AG08395 (cell line): ENCODE data around the gene SMIM33.
"Not testable (repeated sequence)": the region's sequence is repeated elsewhere in the genome, so short reads cannot be mapped to it uniquely, and the experiment has no call there.

ENCODE experiments used
- DNase-seq: peaks from one replicate; pipeline ENCODE4 v3.0.0; 2012; ENCODE audit warnings: mixed read lengths, low spot score

SMIM33 gene

GRCh38 chr5:139457241-139457640, 13.6 kb upstream of the SMIM33 start:
- no peak for DNase-seq

GRCh38 chr5:139457653-139458306, 13.0 kb upstream of the SMIM33 start:
- no peak for DNase-seq

DNA sequence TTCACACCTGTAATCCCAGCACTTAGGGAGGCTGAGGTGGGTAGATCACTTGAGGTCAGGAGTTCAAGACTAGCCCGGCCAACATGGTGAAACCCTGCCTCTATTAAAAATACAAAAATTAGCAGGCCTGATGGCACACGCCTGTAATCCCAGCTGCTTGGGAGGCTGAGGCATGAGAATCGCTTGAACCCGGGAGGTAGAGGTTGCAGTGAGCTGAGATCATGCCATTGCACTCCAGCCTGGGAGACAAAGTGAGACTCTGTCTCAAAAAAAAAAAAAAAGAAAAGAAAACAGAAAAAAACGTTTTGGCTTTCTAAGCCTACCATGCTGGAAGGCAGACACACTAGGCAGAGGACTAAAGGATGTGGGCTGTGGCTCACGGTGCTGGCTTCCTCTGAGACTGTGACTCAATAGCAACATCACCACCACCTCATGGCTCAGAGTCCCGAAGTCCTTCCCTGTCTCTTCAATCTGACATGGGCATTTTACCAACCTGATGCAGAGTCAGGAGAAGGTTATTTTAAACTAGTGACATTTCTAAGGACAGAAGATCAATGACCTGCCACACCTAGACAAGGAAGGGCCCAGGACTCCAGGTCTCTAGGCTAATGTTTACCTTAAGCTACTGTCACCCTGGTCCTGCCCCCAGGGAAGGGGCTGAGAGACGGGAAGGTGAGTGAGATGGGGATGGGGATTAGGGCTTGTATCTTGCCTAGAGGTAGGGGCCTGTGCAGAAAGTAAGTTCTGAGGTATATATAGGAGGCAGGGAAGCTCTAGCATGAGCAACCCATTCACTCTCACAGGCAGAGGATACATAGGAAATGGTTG, 12.0 kb upstream of the SMIM33 start:
- DNase-seq: peak; percentile 91

GRCh38 chr5:139459451-139459934, 11.3 kb upstream of the SMIM33 start:
- no peak for DNase-seq

DNA sequence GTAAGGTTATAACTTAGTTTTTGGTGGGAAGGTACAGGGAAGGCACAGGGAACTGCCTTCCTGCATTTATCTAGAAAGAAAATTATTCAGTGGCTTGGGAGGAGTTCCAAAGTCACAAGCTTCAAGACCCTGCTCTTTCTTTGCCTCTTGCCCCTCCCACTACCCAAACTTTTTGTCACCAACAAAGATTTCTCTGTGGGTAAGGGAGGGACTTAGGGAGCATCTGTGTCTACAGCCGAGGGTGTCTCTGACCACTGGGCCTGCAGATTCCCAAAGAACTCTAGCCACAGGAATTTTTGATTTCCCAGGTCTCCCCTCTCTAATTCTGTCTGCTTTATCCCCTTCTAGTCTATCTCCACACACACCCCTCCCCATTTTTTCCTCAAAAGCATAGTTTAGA, 10.3 kb upstream of the SMIM33 start:
- DNase-seq: peak; percentile 18

- no peak for DNase-seq
These were observed 9.6 kb upstream of the SMIM33 start for GRCh38 chr5:139461176-139461575.

DNA sequence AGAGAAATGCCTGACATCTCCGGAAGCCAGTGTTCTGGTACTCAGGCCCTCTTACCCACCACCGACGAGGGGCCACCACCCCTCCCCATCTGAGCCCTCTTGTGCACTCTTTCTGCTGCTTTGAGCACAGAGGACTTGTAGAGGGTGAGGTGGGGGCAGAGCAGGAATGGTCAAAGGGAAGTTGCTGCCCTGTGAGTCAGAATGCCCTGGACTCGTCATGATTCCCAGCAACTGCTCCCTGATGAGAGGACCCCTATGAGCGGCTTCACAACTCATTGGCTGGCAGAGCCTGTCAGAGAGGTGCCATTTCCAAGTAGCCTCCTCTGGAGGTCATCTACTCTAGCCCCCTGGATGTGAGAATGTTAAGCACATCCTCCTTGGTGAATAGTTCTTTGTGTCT, 9.1 kb upstream of the SMIM33 start:
- DNase-seq: peak; percentile 59

DNA sequence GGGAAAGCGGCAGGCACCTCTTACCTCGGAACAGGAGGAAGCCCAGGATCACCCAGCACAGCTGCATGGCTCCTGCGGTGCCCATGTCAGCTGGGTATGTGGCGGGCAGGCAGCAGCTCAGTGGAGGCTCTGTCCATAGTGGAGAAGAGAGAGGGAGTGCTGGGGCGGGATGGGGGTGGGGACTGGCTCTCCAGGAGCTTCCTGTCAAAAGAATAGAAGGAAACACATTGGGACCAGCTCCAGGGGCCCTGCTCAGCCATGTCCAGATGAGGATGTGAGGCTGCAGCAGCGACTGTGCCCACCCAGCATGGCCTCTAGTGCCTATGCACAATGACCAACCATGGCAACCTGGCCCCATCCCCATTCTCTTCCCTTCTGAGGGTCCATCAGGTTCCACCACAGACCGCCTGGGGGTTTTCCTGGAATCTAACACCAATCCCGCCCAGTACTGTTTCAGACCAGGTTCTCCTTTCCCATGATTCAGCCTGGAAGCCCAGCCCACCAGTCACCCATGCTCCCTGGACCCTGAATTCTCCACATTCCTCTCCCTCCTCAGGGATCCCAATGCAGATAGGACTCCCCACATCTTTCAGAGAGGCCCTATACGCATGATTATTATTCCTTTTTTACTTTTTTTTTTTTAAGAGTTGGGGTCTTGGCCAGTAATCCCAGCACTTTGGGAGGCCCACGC, 8.1 kb upstream of the SMIM33 start, which contains the start of gene ECSCR:
Gene ECSCR, minus strand, starts transcription at position 158 of the 691 bp plus-strand sequence. Its CDS starts 73 bp downstream, at position 85.
- DNase-seq: no peak

- no peak for DNase-seq
These were observed 2.3 kb upstream of the SMIM33 start for GRCh38 chr5:139468421-139468931.

DNA sequence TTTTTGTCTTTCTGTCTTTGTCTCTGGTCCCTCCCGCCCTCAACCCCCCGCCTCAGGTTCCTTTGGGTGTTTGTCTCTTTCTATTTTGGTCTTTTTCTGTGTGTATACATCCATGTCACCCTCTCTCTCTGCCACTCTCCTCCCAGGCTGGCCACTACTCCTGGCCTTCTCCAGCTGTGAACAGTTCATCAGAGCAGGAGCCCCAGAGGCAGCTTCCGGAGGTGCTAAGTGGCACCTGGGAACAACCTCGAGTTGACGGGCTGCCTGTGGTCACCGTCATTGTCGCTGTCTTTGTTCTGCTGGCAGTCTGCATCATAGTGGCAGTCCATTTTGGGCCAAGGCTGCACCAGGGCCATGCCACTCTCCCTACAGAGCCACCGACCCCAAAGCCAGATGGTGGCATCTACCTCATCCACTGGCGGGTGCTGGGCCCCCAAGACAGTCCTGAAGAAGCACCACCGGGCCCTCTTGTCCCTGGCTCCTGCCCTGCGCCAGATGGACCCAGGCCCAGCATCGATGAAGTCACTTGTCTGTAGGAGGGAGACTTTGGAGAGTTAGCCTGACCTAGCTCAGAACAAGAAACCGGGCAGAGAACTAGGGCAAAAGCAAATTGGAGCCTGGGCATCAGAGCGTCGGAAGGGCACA, 1.7 kb downstream of the SMIM33 start:
- DNase-seq: no peak

DNA sequence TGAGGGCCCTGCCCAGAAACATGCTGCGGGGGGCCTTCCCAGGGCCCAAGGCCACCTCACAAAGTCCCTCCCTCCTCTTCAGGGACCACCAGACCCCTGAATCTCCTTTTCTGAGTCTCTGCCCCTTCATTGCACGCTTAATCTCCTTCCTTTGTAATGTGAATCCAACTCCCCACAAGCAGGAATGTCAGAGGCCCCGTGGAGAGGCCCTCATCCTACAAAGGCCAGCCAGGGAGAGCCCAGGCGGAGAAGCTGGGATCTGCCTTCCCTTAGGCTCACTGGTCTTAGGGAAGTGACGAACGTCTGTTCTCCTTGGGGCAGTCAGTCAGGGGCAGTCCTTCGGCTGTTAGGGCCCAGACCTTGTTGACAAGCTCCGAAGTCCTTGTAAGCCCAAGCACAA, 2.3 kb downstream of the SMIM33 start:
- no peak for DNase-seq

DNA sequence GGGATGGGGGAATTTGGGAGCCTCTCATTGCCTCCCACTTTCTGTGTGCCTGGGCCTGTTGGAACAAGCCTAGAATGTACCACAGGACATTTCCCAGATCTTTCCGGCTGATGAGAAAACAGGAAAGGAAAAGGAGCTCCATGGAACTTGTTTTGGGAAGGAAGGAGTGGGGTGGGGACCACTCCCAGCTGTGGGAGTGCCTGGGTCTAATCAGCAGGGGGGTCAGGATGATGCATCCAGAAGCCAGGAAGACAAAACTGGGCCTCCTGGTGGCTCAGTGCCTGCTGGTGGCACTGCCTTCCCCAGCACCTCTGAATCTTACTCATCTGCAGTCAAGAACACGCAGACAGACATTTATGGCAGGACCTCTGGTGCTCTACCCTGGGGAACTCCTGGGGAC, 2.8 kb downstream of the SMIM33 start:
- DNase-seq: peak; percentile 43

DNA sequence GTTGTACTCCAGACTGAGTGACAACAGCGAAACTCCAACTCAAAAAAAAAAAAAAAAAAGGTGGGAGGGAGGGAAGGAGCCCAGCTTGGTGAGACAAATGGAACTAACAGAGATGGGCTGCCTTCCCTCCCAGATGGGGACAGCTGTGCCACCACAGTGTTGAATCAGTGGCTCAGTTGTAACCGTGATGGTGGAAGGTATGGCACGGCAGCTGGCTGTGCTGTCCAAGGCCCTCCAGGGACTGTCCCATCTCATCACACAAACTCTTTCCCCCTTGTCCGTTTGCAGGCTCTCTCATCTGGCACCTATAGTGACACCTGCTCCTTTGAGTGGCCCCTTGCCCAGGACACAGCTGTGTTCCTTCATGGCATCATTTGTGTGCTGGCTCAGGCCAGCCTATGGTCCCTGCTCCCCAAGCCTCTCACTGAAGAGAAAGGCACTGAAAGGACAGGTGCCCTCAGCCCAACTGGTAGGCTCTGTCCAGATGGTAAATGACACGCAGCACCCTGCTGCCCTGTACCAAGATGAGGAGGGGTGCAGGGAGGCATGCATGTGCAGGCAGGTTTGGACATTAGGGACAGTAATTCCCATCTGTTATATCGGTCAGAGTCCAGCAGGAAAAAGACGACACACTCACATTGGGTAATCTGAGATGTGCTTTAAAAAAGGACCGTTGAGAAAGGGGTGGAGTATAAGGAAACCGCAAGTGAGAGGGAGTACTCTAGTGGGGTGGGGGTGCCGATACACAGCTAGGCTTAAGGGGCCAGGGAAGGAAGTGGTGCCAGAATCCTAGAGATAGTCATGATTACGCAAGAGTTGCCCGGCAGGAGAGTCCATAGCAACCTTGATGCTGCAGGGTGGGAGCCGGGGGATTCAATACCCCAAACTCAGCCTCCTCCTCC, 4.3 kb downstream of the SMIM33 start:
- peak; percentile 58 for DNase-seq

GRCh38 chr5:139475865-139476617, 5.2 kb downstream of the SMIM33 start:
- no peak for DNase-seq

- not testable (repeated sequence) for DNase-seq
These were observed 8.0 kb downstream of the SMIM33 start for GRCh38 chr5:139478657-139479423.

DNA sequence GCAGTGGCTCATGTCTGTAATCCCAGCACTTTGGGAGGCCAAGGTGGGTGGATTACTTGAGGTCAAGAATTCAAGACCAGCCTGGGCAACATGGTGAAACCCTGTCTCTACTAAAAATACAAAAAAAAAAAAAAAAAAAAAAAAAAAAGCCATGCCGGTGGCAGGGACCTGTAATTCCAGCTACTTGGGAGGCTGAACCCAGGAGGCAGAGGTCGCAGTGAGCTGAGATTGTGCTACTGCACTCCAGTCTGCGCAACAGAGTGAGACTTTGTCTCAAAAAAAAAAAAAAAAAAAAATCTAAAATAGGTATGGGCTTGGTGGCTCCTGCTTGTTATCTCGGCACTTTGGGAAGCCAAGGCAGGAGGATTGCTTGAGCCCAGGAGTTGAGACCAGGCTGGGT, 8.9 kb downstream of the SMIM33 start:
- DNase-seq: not testable (repeated sequence)

GRCh38 chr5:139481122-139481533, 10.3 kb downstream of the SMIM33 start:
- DNase-seq: peak; percentile 48

- peak; percentile 57 for DNase-seq
These were observed 10.8 kb downstream of the SMIM33 start for GRCh38 chr5:139481580-139482049.
